ENCODE data around the gene ABHD2. TPM values are rescaled to one million over a fixed set of nuclear protein-coding genes. Genes with fewer than 3 reads are reported as not detected.
"Not testable (repeated sequence)": the region's sequence is repeated elsewhere in the genome, so short reads cannot be mapped to it uniquely, and the experiment has no call there.

The ABHD2 gene
- total and polyA plus RNA-seq, 2 donors (not counting 1 experiment from before 2014, with no cell fraction given): 39.5 to 84.9 TPM

- DNase-seq (ENCODE audit: low read depth in 2 of 2): no peak
- no peak overlapping the region for H3K9ac ChIP-seq (ENCODE audit: insufficient read depth, low read length)
- H2AFZ ChIP-seq (ENCODE audit: low read length): no peak overlapping the region
- H3K36me3 ChIP-seq (ENCODE audit: control insufficient read depth, insufficient read depth, low read length): peaks cover 3% of the 10 kb centered on the region
- H3K4me2 ChIP-seq (ENCODE audit: extremely low read depth, insufficient read depth, low read length): no peak overlapping the region
- TF ChIP-seq EZH2 (IDR thresholded peaks at IDR 0.05; ENCODE audit: low read length, missing control alignments) (no peak), CTCF (conservative IDR thresholded peaks at IDR 0.05 in 1 of 2, IDR thresholded peaks at IDR 0.05 in 1 of 2; ENCODE audit: low read depth in 1 of 2, low read length in 2 of 2) (no peak)
- H3K79me2 ChIP-seq (ENCODE audit: control insufficient read depth, insufficient read depth, low read length): no peaks in the 10 kb centered on the region
- no peaks in the 10 kb centered on the region for H3K9me3 ChIP-seq (ENCODE audit: control insufficient read depth, insufficient read depth, low read depth, low read length)
- H3K4me1 ChIP-seq (ENCODE audit: control insufficient read depth, extremely low read depth, insufficient read depth, low read length): peaks cover 3% of the 10 kb centered on the region
- no peaks in the 10 kb centered on the region for H3K27me3 ChIP-seq (ENCODE audit: control insufficient read depth, insufficient read depth, low read length)
- no peak overlapping the region for H3K27ac ChIP-seq (ENCODE audit: insufficient read depth, low read length)
- no peak overlapping the region for H3K4me3 ChIP-seq (replicated peaks in 1 of 4; ENCODE audit: control extremely low read depth in 1 of 4, insufficient read depth in 1 of 4, low read depth in 3 of 4, low read length in 4 of 4)
- H4K20me1 ChIP-seq (ENCODE audit: control insufficient read depth, extremely low read depth, insufficient read depth, low read length): no peaks in the 10 kb centered on the region
Measured at GRCh38 chr15:89131731-89132130, 43.5 kb downstream of the ABHD2 start.

- TF ChIP-seq CTCF (conservative IDR thresholded peaks at IDR 0.05 in 1 of 2, IDR thresholded peaks at IDR 0.05 in 1 of 2; ENCODE audit: low read depth in 1 of 2, low read length in 2 of 2) (no peak), EZH2 (IDR thresholded peaks at IDR 0.05; ENCODE audit: low read length, missing control alignments) (no peak)
Measured at GRCh38 chr15:89132611-89133507, 44.6 kb downstream of the ABHD2 start.

GRCh38 chr15:89135387-89136077 is 47.3 kb downstream of the ABHD2 start:
- not testable (repeated sequence) for H3K9ac ChIP-seq (ENCODE audit: insufficient read depth, low read length); H3K4me3 ChIP-seq (replicated peaks in 1 of 4; ENCODE audit: control extremely low read depth in 1 of 4, insufficient read depth in 1 of 4, low read depth in 3 of 4, low read length in 4 of 4); H2AFZ ChIP-seq (ENCODE audit: low read length); H3K4me2 ChIP-seq (ENCODE audit: extremely low read depth, insufficient read depth, low read length); H3K27me3 ChIP-seq (ENCODE audit: control insufficient read depth, insufficient read depth, low read length); H3K36me3 ChIP-seq (ENCODE audit: control insufficient read depth, insufficient read depth, low read length); H3K27ac ChIP-seq (ENCODE audit: insufficient read depth, low read length); H3K79me2 ChIP-seq (ENCODE audit: control insufficient read depth, insufficient read depth, low read length); H4K20me1 ChIP-seq (ENCODE audit: control insufficient read depth, extremely low read depth, insufficient read depth, low read length); DNase-seq (ENCODE audit: low read depth in 2 of 2); H3K9me3 ChIP-seq (ENCODE audit: control insufficient read depth, insufficient read depth, low read depth, low read length)
- peaks cover 18% of the 10 kb centered on the region for H3K4me1 ChIP-seq (ENCODE audit: control insufficient read depth, extremely low read depth, insufficient read depth, low read length)

More at GRCh38 chr15:89132611-89133507, 44.6 kb downstream of the ABHD2 start:
- DNase-seq (ENCODE audit: low read depth in 2 of 2): no peak
- Histone ChIP-seq H4K20me1 (ENCODE audit: control insufficient read depth, extremely low read depth, insufficient read depth, low read length) (no peaks in the 10 kb centered on the region), H3K9me3 (ENCODE audit: control insufficient read depth, insufficient read depth, low read depth, low read length) (no peaks in the 10 kb centered on the region), H3K9ac (ENCODE audit: insufficient read depth, low read length) (no peak overlapping the region), H3K36me3 (ENCODE audit: control insufficient read depth, insufficient read depth, low read length) (peaks cover 3% of the 10 kb centered on the region), H3K27me3 (ENCODE audit: control insufficient read depth, insufficient read depth, low read length) (no peaks in the 10 kb centered on the region), H2AFZ (ENCODE audit: low read length) (no peak overlapping the region), H3K4me1 (ENCODE audit: control insufficient read depth, extremely low read depth, insufficient read depth, low read length) (peaks cover 6% of the 10 kb centered on the region), H3K27ac (ENCODE audit: insufficient read depth, low read length) (no peak overlapping the region), H3K79me2 (ENCODE audit: control insufficient read depth, insufficient read depth, low read length) (no peaks in the 10 kb centered on the region), H3K4me3 (replicated peaks in 1 of 4; ENCODE audit: control extremely low read depth in 1 of 4, insufficient read depth in 1 of 4, low read depth in 3 of 4, low read length in 4 of 4) (no peak overlapping the region), H3K4me2 (ENCODE audit: extremely low read depth, insufficient read depth, low read length) (no peak overlapping the region)

Measured in fibroblast of lung (primary cell).